Endothelial cell of umbilical vein (primary cell): ENCODE data around the gene ARTN. TPM values are rescaled to one million over a fixed set of nuclear protein-coding genes. Genes with fewer than 3 reads are reported as not detected.

Experiments used
- BruUV-seq: library from RNA; stranded (reverse); fragments of 400-500 nt; replicated peaks from 2 replicates; lab custom pipeline; 2021; lab: Mats Ljungman, UMichigan
- CTCF ChIA-PET: fragments of 300-600, 350-600 bp; sonication (Branson Sonifier 250); formaldehyde crosslinking; loops from one replicate; lab custom pipeline; 2021; ENCODE audit warnings: antibody characterized with exemption, inconsistent platforms; lab: Charles Lee
- POLR2A ChIA-PET: fragments of 300-600, 350-600 bp; sonication (Branson Sonifier 250); formaldehyde crosslinking; loops from one replicate; lab custom pipeline; 2021; ENCODE audit warnings: antibody characterized with exemption, inconsistent platforms; lab: Charles Lee
- DNase-seq: peaks from one replicate; pipeline ENCODE4 v3.0.0-alpha.2; 2011; ENCODE audit warnings: low read depth, low spot score
- FAIRE-seq: peaks from 2 replicates; lab custom pipeline; 2011; peaks lifted over from hg19 to GRCh38; lab: Jason Lieb, UNC
- H2AFZ ChIP-seq: 2 replicates; pipeline ENCODE4 v1.6.0; 2012; ENCODE audit warnings: low read depth, low read length, control low read depth, inconsistent platforms
- H3K27ac ChIP-seq: 2 replicates; pipeline ENCODE4 v1.5.1; 2011; ENCODE audit warnings: low read depth, mild to moderate bottlenecking, control low read depth, low read length, moderate library complexity; ENCODE audit not compliant: insufficient read depth
- H3K27me3 ChIP-seq, 2 experiments: 2 replicates each; pipeline versions ENCODE4 v1.6.0 to v1.6.1; 2011; ENCODE audit warnings: low read length in 2 of 2, mixed read lengths in 1 of 2; ENCODE audit not compliant: control insufficient read depth in 2 of 2, insufficient read depth in 2 of 2
- H3K36me3 ChIP-seq, 2 experiments: 2 replicates in 1 of 2; 3 replicates in 1 of 2; pipeline ENCODE4 v1.5.1; 2011; ENCODE audit warnings: low read length in 2 of 2, mild to moderate bottlenecking in 1 of 2, moderate library complexity in 1 of 2; ENCODE audit not compliant: control insufficient read depth in 2 of 2, insufficient read depth in 2 of 2; ENCODE audit errors: extremely low read depth in 1 of 2
- H3K4me1 ChIP-seq: 3 replicates; pipeline ENCODE4 v1.5.1; 2011; ENCODE audit warnings: mild to moderate bottlenecking, low read length; ENCODE audit not compliant: control insufficient read depth, insufficient read depth; ENCODE audit errors: extremely low read depth
- H3K4me2 ChIP-seq: 2 replicates; pipeline ENCODE4 v1.6.1; 2011; ENCODE audit warnings: low read length, control low read depth, mixed read lengths; ENCODE audit not compliant: insufficient read depth
- H3K4me3 ChIP-seq, 3 experiments: fragments of 200-600 bp in 1 of 3; sonication (generic), shearing (Covaris generic) in 1 of 3; replicated peaks in 1 of 3; 2 replicates each; pipeline ENCODE4 v1.5.1; 2011 to 2016; ENCODE audit warnings: control low read depth in 3 of 3, low read length in 3 of 3, mild to moderate bottlenecking in 2 of 3, inconsistent platforms in 1 of 3, low read depth in 1 of 3, moderate library complexity in 1 of 3; ENCODE audit not compliant: insufficient read depth in 1 of 3
- H3K79me2 ChIP-seq: 2 replicates; pipeline ENCODE4 v1.6.0; 2012; ENCODE audit warnings: low read length, inconsistent platforms; ENCODE audit not compliant: control insufficient read depth, insufficient read depth
- H3K9ac ChIP-seq: replicated peaks from 2 replicates; pipeline ENCODE3; 2011; ENCODE audit warnings: low read length, control low read depth; ENCODE audit not compliant: insufficient read depth; ENCODE audit errors: extremely low read depth
- H3K9me1 ChIP-seq: replicated peaks from 3 replicates; pipeline ENCODE4 v1.6.0; 2011; ENCODE audit warnings: mild to moderate bottlenecking, low read length; ENCODE audit not compliant: control insufficient read depth, insufficient read depth; ENCODE audit errors: extremely low read depth
- H3K9me3 ChIP-seq: replicated peaks from 2 replicates; pipeline ENCODE4 v1.5.1; 2012; ENCODE audit warnings: low read length, inconsistent platforms; ENCODE audit not compliant: control insufficient read depth, insufficient read depth
- H4K20me1 ChIP-seq: replicated peaks from 2 replicates; pipeline ENCODE3; 2011; ENCODE audit warnings: mild to moderate bottlenecking, low read length; ENCODE audit not compliant: control insufficient read depth, insufficient read depth; ENCODE audit errors: extremely low read depth
- CTCF ChIP-seq, 2 donors: IDR thresholded peaks; 1 replicate in 1 of 2; 2 replicates in 1 of 2; pipeline ENCODE4 v1.5.1; 2011; ENCODE audit warnings: low read length in 2 of 2, mild to moderate bottlenecking in 2 of 2, moderate library complexity in 2 of 2, control low read depth in 1 of 2, inconsistent platforms in 1 of 2, low read depth in 1 of 2; ENCODE audit not compliant: insufficient read depth in 1 of 2; ENCODE audit errors: extremely low read depth in 1 of 2
- EZH2 ChIP-seq: IDR thresholded peaks from 2 replicates; pipeline ENCODE4 v1.6.1; 2012; ENCODE audit warnings: borderline replicate concordance, low read depth, mild to moderate bottlenecking, moderate library complexity, low read length, inconsistent platforms; ENCODE audit not compliant: severe bottlenecking
- FOS ChIP-seq: IDR thresholded peaks from 2 replicates; pipeline ENCODE4 v1.6.1; 2011; ENCODE audit warnings: mild to moderate bottlenecking, low read length, moderate library complexity, borderline replicate concordance; ENCODE audit not compliant: insufficient read depth
- GATA2 ChIP-seq: IDR thresholded peaks from 2 replicates; pipeline ENCODE4 v1.7.0; 2011; ENCODE audit warnings: low read depth, mild to moderate bottlenecking, moderate library complexity, mixed read lengths, low read length; ENCODE audit not compliant: insufficient read length, insufficient read depth
- JUN ChIP-seq: IDR thresholded peaks from 2 replicates; pipeline ENCODE4 v1.6.1; 2011; ENCODE audit warnings: borderline replicate concordance, low read depth; ENCODE audit not compliant: insufficient read length, insufficient read depth
- MAX ChIP-seq: IDR thresholded peaks from 2 replicates; pipeline ENCODE4 v1.6.1; 2011; ENCODE audit not compliant: insufficient read depth, insufficient read length
- MYC ChIP-seq: IDR thresholded peaks from one replicate; pipeline ENCODE4 v1.6.1; 2011; ENCODE audit warnings: mild to moderate bottlenecking, low read depth, low read length
- POLR2A ChIP-seq: IDR thresholded peaks from 2 replicates; pipeline ENCODE4 v1.6.1; 2012; ENCODE audit warnings: low read depth, mild to moderate bottlenecking, control low read depth, low read length
- POLR2AphosphoS5 ChIP-seq: IDR thresholded peaks from 2 replicates; pipeline ENCODE4 v1.6.1; 2012; ENCODE audit warnings: low read depth, mild to moderate bottlenecking, control low read depth, low read length, moderate library complexity; ENCODE audit not compliant: insufficient read depth
- dilution Hi-C: fragments of 300-500 bp; cut with MboI; formaldehyde crosslinking; loops from one replicate; pipeline ENCODE4 v1.15.0; 2019; ENCODE audit warnings: low sequenced_read_pairs; ENCODE audit not compliant: extremely low pct_ligation_motif_present
- intact Hi-C: fragments of 100-400 bp; cut with micrococcal nuclease; formaldehyde crosslinking; loops from one replicate; pipeline ENCODE4 v1.10.0; 2022
- polyA plus RNA-seq, 4 experiments: library from polyadenylated mRNA; depleted of rRNA in 3 of 4; stranded (reverse) in 3 of 4; unstranded in 1 of 4; fragments of >200 nt; gene quantifications; 2 replicates each; pipeline versions ENCODE4 v1.2.1 to v1.2.3, GENCODE V29; 2011 to 2012; ENCODE audit warnings: missing spikeins in 1 of 4
- total RNA-seq: library from RNA; stranded (reverse); gene quantifications from 2 replicates; pipeline ENCODE4 v1.2.3, GENCODE V29; 2021

Gene ARTN
- total and polyA plus RNA-seq, 2 donors (not counting 3 experiments of a cell fraction or from before 2014, with no cell fraction given), result 0.11 to 0.18 TPM

GRCh38 chr1:43960798-43961197 is 27.2 kb downstream of the ARTN start:
- Histone ChIP-seq H3K9me3 (no peaks in the 10 kb centered on the region), H3K4me3 (no peak overlapping the region), H3K27me3 (no peaks in the 10 kb centered on the region), H2AFZ (no peak overlapping the region), H3K36me3 (peaks cover 5 to 35% of the 10 kb centered on the region in 2 experiments), H3K9me1 (no peaks in the 10 kb centered on the region), H3K79me2 (no peaks in the 10 kb centered on the region), H3K4me1 (no peaks in the 10 kb centered on the region), H3K27ac (no peak overlapping the region), H3K9ac (no peak overlapping the region), H4K20me1 (no peaks in the 10 kb centered on the region), H3K4me2 (no peak overlapping the region)
- FAIRE-seq, result no peak
- ChIA-PET CTCF (no interaction called here), POLR2A (no interaction called here)
- no TSS peak for BruUV-seq
- DNase-seq, result no peak
- TF ChIP-seq CTCF (IDR thresholded peaks at IDR 0.05; ENCODE audit: extremely low read depth in 1 of 2, insufficient read depth in 1 of 2, low read depth in 1 of 2, low read length in 2 of 2), result no peak
- TF ChIP-seq FOS, result no peak
- dilution Hi-C loops, result no loop called here
- intact Hi-C loops, result no loop called here

GRCh38 chr1:43961692-43962091 is 28.1 kb downstream of the ARTN start:
- FAIRE-seq (no peak), DNase-seq (no peak)
- no peaks in the 10 kb centered on the region for H3K9me1 ChIP-seq
- no peaks in the 10 kb centered on the region for H3K9me3 ChIP-seq
- no peaks in the 10 kb centered on the region for H4K20me1 ChIP-seq
- no peak overlapping the region for H3K4me2 ChIP-seq
- H3K27me3 ChIP-seq, result no peaks in the 10 kb centered on the region
- H2AFZ ChIP-seq, result no peak overlapping the region
- ChIA-PET POLR2A (no interaction called here), CTCF (no interaction called here)
- BruUV-seq, result no TSS peak
- H3K4me1 ChIP-seq, result no peaks in the 10 kb centered on the region
- H3K4me3 ChIP-seq, result no peak overlapping the region
- intact Hi-C loops, result no loop called here
- H3K36me3 ChIP-seq, result peaks cover 5 to 34% of the 10 kb centered on the region in 2 experiments
- dilution Hi-C loops, result no loop called here
- H3K27ac ChIP-seq, result no peak overlapping the region
- TF ChIP-seq GATA2 (no peak), MYC (no peak), EZH2 (no peak), CTCF (IDR thresholded peaks at IDR 0.05; ENCODE audit: extremely low read depth in 1 of 2, insufficient read depth in 1 of 2, low read depth in 1 of 2, low read length in 2 of 2) (no peak), POLR2A (no peak), POLR2AphosphoS5 (no peak), MAX (no peak), FOS (no peak), JUN (no peak)
- no peaks in the 10 kb centered on the region for H3K79me2 ChIP-seq
- no peak overlapping the region for H3K9ac ChIP-seq
